ENCODE data around the gene SH3TC1. TPM values are rescaled to one million over a fixed set of nuclear protein-coding genes. Genes with fewer than 3 reads are reported as not detected.

The SH3TC1 gene
- total RNA-seq, 1 experiment from 2014 or later: 7.4 TPM

DNA sequence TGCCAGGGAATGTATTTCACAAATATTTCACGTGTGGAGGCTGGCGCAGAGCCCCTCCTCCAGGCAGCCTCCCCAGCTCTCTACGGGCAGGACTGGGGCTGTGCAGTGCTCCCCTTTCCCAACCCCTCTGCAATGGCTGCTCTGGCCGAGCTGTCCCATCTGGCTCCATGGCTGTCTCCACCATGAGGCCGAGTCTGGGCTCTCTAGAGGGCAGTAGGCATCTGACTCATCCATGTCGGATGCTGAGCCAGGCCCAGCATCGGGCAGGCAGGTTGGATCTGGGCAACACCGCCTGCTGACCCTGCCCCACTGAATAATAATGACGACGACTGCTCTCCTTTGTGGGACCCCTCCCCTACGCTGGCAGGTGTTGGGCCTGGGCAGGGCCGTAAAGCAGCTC is 11.0 kb upstream of the SH3TC1 start:
- Histone ChIP-seq H3K36me3 (no peaks in the 10 kb centered on the region), H3K27me3 (no peaks in the 10 kb centered on the region), H3K9me3 (no peaks in the 10 kb centered on the region), H3K4me3 (no peak overlapping the region)
- DNase-seq: peak; percentile 79

DNA sequence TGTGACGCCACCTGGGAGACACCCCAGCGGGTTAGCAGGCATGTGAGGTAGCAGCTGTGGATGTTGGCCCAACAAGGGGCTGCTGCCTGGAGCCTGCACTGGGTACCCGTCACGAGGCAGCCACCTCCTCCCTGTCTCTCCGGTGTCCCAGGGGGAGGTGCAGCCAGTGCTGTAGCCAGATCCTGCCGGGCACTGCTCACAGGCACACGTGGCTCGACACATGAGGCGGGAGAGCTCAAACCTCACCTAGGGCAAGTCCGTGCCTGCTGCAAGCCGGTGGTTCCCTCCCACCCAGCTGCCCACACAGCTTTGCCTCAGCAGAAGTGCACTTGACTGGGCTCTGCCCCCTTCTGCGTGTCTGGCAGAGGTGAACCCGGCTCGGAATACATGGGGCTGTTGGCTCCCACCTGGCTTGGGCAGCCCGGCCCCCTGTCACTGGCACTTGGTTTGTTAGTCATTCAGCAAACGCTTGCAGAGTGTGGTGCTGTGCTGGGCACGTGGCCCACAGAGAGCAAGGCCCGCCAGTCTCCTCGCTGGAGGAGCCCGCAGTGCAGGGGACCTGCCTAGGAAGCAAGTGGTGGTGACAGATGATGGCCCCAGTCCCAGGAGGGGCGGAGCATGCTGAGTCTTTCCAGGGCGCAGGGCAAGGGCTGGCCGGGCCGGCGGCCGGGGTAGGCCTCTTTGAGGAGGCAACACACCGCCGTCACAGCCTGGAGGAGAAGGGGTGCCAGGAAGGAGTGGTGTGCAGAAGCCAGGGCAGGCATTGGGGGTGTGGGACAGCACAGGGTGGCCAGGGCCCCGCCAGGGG is 10.1 kb upstream of the SH3TC1 start:
- DNase-seq: peak; percentile 88
- H3K36me3 ChIP-seq: no peaks in the 10 kb centered on the region
- no peaks in the 10 kb centered on the region for H3K27me3 ChIP-seq
- no peak overlapping the region for H3K4me3 ChIP-seq
- H3K9me3 ChIP-seq: no peaks in the 10 kb centered on the region

DNA sequence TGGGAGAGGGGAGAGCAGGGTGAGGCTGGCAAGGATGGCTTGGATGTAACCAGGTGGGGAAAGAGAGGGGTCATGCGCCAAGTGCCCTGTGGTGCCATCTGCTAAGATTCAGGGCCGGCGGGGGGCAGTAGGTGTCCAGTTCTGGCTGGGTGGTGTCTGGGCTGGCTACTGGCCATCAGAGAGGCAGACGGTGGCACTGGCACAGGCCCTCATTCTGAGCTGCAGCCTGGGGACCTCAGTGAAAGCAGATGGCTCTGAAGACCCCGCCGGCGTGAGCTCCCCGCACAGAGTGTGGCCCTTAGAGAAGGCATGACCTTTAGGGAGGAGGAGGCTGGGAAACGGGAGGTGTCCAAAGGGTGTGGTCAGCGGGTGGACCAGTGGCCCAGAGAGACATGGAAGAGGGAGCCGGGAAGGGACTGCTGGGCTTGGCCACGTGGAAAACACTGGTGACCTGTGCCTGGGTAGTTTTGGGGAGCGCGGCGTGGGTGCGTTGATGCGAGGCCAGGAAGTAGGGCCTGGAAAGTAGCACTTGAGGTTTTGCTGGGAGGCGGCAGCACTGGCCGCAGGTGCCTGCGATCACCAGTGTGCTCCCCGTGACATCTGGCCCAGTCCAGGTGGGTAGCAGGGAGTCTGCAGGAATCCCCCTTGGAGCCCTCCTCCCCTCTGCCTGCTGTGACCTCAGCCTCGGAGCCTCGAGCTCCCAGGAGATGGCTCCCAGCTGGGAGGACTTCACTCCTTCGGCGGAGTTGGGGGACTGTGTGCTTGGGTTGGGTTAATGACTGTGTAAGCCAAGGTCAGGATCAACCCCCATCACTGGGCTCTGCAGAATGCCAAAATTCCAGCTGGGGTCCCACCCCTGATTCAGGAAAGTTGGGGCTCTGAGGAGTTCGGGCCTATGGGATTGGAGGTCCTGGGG is 9.3 kb upstream of the SH3TC1 start:
- DNase-seq: no peak
- Histone ChIP-seq H3K4me3 (no peak overlapping the region), H3K27me3 (no peaks in the 10 kb centered on the region), H3K36me3 (no peaks in the 10 kb centered on the region), H3K9me3 (no peaks in the 10 kb centered on the region)

DNA sequence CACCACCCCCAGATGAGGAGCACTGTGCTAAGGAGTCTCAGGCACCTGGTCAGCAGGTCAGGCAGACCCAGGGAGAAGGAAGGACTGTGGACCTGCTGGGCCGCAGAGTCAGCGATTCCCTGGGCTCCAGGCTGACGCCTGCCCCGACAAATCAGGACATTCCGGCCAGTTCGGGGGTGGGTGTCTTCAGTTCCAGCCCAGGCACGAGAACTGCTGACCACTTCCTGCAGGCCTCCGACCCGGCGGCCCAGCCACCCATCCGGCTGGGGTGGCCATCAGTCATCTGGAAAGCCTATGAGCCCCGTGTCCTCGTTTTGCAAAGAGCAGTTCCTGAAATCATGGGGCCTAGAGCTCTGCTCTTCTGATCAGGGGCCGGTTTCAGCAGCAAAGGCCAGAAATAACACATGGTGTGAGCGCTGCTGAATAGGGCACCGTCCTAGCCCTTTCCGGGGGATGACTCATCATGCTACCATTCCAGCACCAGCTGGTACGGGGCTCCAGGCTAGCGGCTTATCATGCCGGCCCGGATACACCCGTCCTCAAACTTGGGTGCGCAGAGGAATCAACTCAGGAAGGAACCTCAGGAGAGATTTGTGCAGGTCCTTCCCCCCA is 7.8 kb upstream of the SH3TC1 start:
- no peaks in the 10 kb centered on the region for H3K9me3 ChIP-seq
- peak; percentile 75 for DNase-seq
- H3K27me3 ChIP-seq: no peaks in the 10 kb centered on the region
- H3K36me3 ChIP-seq: no peaks in the 10 kb centered on the region
- H3K4me3 ChIP-seq: no peak overlapping the region

DNA sequence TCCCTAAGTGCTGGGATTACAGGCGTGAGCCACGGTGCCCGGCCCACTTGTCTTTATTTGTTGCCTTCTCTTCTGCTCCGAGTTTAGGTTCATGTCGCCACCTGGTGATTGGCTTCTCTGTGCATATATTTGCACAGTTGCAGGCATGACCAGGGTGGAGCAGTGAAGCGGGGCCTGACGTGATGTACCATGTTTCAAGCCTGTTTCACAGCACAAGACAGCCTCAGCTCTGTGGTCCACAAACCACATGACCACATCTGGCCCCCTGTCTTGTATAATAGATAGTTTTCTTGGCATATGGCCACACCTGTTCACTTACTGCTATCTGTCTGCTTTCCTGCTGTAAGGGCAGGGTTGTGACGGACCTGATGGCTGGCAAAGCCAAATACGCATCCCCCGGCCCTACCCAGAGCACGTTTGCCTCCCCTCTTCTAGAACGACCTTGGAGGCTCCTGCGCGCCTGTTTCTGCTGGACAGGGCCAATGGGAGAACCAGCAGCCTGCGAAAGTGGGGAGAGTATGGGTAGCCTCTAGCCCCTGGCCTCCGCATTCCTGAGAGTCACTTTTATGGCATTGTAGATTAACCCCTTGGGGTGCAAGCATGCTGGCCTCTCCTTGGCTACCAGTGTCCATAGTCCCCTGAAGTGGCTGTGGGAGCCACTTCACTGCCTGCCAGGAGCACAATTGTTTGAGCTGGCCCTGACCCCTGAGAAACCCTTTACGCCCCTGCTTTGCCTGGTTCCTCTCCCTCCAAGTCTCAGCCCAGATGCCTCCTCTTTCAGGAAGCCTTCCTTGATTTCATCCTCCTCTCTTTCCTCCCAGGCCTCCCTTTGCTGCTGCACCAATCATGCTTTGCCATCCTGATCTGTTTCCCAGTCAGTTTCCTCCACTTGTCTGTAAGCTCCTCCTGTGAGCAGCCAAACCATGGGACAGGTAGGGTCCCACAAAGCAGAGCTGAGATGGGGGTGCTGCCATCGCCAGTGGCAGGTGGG is 6.0 kb upstream of the SH3TC1 start:
- H3K9me3 ChIP-seq: no peaks in the 10 kb centered on the region
- H3K36me3 ChIP-seq: no peaks in the 10 kb centered on the region
- no peak overlapping the region for H3K4me3 ChIP-seq
- DNase-seq: peak; percentile 39
- no peaks in the 10 kb centered on the region for H3K27me3 ChIP-seq

DNA sequence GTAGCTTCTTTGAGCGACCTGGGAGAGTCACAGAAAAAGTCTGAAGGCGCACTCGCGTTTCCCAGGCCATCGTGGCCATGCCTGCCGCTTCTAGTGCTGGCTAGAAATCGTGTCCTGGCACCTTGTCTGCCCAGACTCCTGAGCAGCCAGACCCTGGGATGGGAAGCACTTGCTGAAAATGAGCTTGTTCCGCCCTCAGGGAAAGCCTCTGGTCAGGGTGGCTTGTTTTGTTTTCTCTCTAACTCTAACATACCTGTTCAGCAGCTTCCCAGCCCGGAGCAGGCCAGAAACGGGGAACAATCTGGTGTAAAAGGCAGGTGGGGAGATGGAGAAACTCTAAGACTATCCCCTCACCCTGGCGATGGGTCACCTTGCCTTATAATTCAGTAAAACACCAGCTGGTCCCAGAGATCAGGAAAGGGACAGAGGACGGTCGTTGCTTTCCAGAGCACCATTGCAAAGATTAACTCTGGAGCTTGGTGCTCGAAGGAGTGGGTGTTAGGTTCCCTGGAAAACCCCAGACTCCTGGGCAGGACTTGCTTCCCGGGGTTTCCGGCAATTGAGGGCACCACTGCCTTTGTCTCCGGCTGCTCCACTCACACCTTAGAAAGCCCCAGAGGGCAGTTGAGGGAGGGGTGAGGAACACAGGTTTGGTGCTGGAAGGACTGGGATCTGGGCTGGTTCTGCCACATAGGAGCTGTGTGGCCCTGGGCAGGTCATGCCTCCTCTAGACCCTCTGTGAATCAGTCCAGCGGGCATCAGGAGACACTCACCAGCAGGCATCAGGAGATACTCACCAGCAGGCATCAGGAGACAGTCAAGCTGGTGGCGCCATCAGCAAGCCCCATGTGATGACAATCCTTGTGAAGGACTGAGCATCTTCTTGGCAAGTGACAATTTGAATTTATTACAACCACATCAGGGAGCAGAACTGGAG is 4.5 kb upstream of the SH3TC1 start:
- Histone ChIP-seq H3K27me3 (no peaks in the 10 kb centered on the region), H3K36me3 (no peaks in the 10 kb centered on the region), H3K9me3 (no peaks in the 10 kb centered on the region), H3K4me3 (no peak overlapping the region)
- DNase-seq: no peak

DNA sequence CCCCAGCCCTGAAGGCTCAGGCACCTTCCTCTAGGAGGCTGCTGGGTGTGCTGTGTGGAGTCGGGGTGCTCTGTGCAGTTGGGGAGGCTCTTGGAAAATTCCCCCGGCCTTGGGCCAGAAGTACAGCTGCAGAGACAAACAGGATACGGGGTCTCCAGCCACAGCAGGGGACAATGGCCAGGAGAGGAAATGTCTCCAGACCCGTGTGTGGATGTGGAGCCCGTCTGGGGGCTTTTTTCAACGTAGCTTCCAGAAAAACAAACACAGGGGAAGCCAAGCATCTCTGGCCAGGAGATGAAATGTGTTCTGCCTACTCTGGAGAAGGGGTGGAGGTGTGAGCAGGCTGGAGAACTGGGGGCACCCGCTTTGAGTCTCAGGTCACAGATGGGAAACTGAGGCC is 3.7 kb upstream of the SH3TC1 start:
- no peak for DNase-seq
- no peaks in the 10 kb centered on the region for H3K36me3 ChIP-seq
- no peaks in the 10 kb centered on the region for H3K27me3 ChIP-seq
- no peak overlapping the region for H3K4me3 ChIP-seq
- H3K9me3 ChIP-seq: no peaks in the 10 kb centered on the region

DNA sequence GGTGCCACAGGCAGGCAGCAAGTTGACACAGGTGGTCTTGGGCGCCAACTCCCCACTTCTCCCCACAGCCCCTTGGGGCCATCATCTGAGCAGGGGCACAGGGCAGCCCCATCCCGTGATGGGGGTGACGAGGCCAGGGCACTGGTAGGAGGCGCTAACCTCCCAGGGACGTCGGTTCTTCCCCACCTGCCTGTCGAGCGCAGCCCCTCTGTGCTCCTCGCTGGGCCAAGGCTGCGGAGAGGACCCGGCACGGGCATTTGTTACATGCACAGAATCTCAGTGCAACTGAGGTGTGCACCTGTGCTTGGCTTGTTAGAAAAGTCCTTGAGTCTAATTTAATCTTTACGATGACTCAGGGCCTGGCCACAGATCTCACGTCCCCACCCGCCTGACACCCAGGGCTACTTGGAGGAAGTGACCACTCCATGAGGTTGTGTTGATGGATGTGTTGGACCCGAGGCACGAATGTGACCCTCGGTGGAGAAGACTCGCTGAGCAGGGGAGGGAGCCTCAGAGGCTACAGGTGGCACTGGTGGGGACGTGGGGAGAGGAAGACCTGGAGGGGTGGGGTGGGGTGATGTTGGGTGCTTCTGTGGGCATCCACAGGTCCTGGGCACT is 3.1 kb upstream of the SH3TC1 start:
- no peaks in the 10 kb centered on the region for H3K27me3 ChIP-seq
- no peak overlapping the region for H3K4me3 ChIP-seq
- H3K36me3 ChIP-seq: no peaks in the 10 kb centered on the region
- no peaks in the 10 kb centered on the region for H3K9me3 ChIP-seq
- DNase-seq: no peak

DNA sequence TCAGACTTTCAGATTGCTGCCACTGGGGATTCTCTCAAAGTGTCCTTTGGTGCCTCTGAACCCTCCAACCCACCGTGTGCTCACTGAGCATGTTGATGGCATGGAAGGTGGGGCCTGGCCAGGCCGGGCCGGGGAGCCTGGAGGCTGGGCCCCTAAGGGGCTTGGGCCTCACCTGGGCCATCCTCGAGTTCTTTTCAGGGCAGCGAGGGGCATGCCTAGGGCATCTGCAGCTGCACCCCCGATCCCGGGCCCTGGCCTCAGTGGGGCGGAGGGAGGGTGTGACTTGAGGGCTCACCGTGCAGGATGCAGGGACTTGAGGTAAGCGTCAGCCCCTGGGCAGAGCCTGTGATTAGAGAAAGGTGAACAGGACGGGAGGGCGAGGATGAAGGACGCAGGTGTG is 1.6 kb upstream of the SH3TC1 start:
- Histone ChIP-seq H3K27me3 (no peaks in the 10 kb centered on the region), H3K36me3 (no peaks in the 10 kb centered on the region), H3K9me3 (no peaks in the 10 kb centered on the region), H3K4me3 (no peak overlapping the region)
- DNase-seq: no peak

DNA sequence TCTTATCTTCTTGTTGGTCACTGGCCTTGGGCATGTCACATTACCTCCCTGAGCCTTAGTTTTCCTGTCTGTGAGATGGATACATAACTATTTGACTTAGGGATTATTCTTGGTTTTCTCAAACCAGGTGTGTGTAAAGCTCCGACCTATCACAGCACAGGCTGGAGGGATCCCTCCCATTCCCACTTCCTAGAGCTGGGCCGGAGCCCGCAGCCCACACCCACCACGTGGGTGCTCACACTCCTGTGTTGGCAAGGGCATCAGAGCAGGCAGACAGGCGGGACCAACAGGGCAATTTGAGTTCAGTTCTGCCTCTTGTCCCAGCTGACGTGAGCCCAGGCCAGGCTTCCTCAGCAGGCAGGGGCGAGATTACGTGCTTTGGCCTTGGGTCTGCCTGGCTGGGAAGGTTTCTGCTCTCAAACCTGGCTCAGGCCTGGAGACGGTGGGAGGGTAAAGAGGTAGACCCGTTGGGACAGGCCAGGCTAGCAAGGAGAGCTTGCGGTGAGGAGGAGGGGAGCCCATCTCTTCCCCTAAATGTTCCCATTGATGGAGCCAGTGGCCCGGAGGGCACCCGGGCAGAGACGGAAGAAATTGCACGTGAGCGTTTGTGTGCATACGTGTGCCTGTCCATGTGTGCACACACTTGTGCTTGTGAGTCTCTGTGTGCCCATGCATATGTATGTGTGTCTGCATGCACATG is 734 bp upstream of the SH3TC1 start:
- Histone ChIP-seq H3K36me3 (no peaks in the 10 kb centered on the region), H3K4me3 (no peak overlapping the region), H3K9me3 (no peaks in the 10 kb centered on the region), H3K27me3 (no peaks in the 10 kb centered on the region)
- DNase-seq: no peak

DNA sequence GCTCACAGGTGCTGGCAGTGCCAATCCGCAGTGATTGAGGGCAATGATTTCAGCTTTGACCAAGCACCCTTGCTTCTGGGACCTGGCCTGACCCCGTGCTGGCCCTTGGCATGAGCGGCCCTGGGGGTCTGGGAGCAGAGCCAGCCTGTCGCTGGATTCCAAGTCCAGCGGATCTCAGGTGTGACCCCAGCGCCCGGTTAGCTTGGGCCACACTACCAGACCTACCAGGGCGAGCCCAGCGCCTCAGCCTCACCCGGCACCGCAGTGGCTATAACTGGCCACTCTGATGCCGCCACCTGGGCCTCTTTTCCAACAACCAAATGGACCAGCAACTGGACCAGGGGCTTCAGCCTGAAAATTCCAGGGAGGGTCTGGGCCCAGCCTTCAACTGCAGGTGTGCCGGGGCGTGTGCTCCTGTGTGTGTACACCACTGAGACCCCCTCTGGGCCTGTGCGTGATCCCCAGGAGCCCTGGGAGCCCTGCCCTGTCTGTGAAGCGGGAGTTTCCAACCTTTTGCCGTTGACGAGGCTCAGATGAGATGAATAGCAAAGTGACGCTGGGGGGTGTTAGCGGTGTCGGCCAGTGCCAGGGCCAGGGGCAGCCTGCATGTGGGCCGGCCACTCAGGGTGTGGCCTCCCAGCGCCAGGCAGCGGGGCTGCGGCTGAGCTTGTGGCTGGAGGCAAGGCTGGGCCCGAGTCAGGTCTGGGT is 658 bp downstream of the SH3TC1 start:
- peak overlapping the region; percentile 45 for H3K4me3 ChIP-seq
- no peak for DNase-seq
- H3K9me3 ChIP-seq: no peaks in the 10 kb centered on the region
- H3K36me3 ChIP-seq: no peaks in the 10 kb centered on the region
- no peaks in the 10 kb centered on the region for H3K27me3 ChIP-seq

DNA sequence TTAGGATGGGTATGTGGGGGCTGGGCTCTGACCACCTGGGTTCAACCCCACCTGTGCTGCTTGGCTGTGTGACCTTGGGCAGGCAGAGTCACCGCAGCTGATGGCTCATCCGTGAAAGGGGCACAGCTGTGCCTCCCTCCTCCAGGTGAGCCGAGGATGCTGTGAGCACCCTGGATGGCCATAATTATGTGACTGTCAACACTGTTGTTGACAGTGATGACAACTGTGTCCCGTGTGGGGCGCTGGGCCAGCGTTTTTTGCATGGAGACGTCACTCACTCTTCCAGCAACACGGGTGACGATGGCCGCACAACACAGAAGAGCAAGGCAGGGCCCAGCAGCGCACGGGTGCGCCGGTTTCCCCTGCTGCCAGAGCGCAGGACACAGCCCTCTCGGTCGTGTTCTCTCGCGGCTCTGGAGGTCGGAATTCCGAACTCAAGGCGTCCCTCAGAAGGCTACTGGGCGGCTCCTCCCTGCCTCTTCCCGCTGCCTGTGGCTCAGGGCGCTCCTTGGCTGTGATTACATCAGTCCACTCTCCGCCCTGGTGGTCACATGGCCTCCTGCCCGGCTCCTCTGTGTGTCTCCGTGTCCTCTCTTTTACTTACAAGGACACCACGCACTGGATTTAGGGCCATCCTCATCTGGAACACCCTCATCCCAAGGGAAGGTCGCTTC is 1.3 kb downstream of the SH3TC1 start:
- Histone ChIP-seq H3K27me3 (no peaks in the 10 kb centered on the region), H3K36me3 (no peaks in the 10 kb centered on the region), H3K4me3 (no peak overlapping the region), H3K9me3 (no peaks in the 10 kb centered on the region)
- DNase-seq: no peak

DNA sequence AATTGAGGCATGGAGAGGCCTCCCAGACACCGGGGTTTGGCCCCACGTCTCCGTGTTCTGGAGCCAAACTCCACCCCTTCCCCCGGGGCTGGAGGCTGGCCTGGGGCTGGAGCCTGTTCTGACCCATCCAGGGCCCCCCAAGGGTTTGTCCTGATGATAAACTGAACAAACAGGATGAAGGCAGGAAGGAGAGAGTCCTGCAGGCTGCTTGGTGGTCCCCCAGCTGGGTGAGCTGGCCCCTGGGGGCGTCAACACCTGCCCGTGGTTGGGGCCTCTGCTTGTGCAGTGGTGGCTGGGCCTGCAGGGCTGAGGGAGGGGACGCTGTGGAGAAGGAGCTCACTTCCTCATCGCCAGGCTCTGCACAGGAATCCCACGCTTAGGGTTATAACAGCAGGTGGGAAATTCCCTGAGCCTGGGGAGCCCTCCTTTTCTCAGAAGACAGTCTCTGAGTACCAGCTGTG is 2.3 kb downstream of the SH3TC1 start:
- no peaks in the 10 kb centered on the region for H3K27me3 ChIP-seq
- no peak overlapping the region for H3K4me3 ChIP-seq
- no peaks in the 10 kb centered on the region for H3K36me3 ChIP-seq
- H3K9me3 ChIP-seq: no peaks in the 10 kb centered on the region
- DNase-seq: no peak

Data from MG63 (cell line).